ENCODE results near the gene DPP10. TPM values are rescaled to one million over a fixed set of nuclear protein-coding genes. Genes with fewer than 3 reads are reported as not detected.

Gene DPP10
- total RNA-seq, 1 experiment from 2014 or later = not detected

- intact Hi-C loops (cut with micrococcal nuclease; ENCODE audit: unreplicated experiment) = no loop called here
Observed at GRCh38 chr2:115480741-115481140, 1038.3 kb downstream of the DPP10 start.

GRCh38 chr2:115481842-115482241, 1039.4 kb downstream of the DPP10 start:
- POLR2A ChIA-PET = no interaction called here
- CTCF ChIA-PET = no interaction called here
- no TSS peak for BruUV-seq (replicated peaks)

More at GRCh38 chr2:115480741-115481140, 1038.3 kb downstream of the DPP10 start:
- in situ Hi-C loops (cut with HindIII; ENCODE audit: low pct_unique_long_range_greater_than_20kb, low sequenced_read_pairs) = no loop called here
- no peaks in the 10 kb centered on the region for H3K36me3 ChIP-seq (ENCODE audit: control insufficient read depth, insufficient read depth, low read length)
- ATAC-seq = no peak
- TF ChIP-seq SIN3A (IDR thresholded peaks at IDR 0.05; ENCODE audit: borderline replicate concordance, insufficient read depth, low read depth, low read length) (no peak), REST (IDR thresholded peaks at IDR 0.05; ENCODE audit: insufficient read depth in 1 of 2, low read depth in 2 of 2, low read length in 1 of 2) (no peak), TCF7L2 (IDR thresholded peaks at IDR 0.05; ENCODE audit: low read depth, low read length) (no peak), POLR2AphosphoS5 (IDR thresholded peaks at IDR 0.05; ENCODE audit: low read depth, low read length) (no peak), CTCF (IDR thresholded peaks at IDR 0.05) (no peak)
- no TSS peak for BruUV-seq (replicated peaks)
- no peak for DNase-seq (ENCODE audit: low read depth, low spot score)
- no peaks in the 10 kb centered on the region for H3K27me3 ChIP-seq (ENCODE audit: control insufficient read depth, insufficient read depth, low read length)
- H3K4me1 ChIP-seq (ENCODE audit: control insufficient read depth, insufficient read depth, low read length) = no peaks in the 10 kb centered on the region
- no peak overlapping the region for H3K4me3 ChIP-seq (ENCODE audit: low read depth in 2 of 2, low read length in 2 of 2)
- no peaks in the 10 kb centered on the region for H3K9me3 ChIP-seq (ENCODE audit: control insufficient read depth, insufficient read depth, low read depth, low read length)
- CTCF ChIA-PET = no interaction called here
- no peak overlapping the region for H3K27ac ChIP-seq (ENCODE audit: low read length)
- POLR2A ChIA-PET = no interaction called here

GRCh38 chr2:115483666-115484065, 1041.2 kb downstream of the DPP10 start:
- POLR2A ChIA-PET = no interaction called here
- intact Hi-C loops (cut with micrococcal nuclease; ENCODE audit: unreplicated experiment) (no loop called here), in situ Hi-C loops (cut with HindIII; ENCODE audit: low pct_unique_long_range_greater_than_20kb, low sequenced_read_pairs) (no loop called here)
- TF ChIP-seq CTCF (IDR thresholded peaks at IDR 0.05) = no peak
- no peak for TF ChIP-seq SIN3A (IDR thresholded peaks at IDR 0.05; ENCODE audit: borderline replicate concordance, insufficient read depth, low read depth, low read length)
- no peak for TF ChIP-seq REST (IDR thresholded peaks at IDR 0.05; ENCODE audit: insufficient read depth in 1 of 2, low read depth in 2 of 2, low read length in 1 of 2)
- no peak for TF ChIP-seq TCF7L2 (IDR thresholded peaks at IDR 0.05; ENCODE audit: low read depth, low read length)
- TF ChIP-seq POLR2AphosphoS5 (IDR thresholded peaks at IDR 0.05; ENCODE audit: low read depth, low read length) = no peak
- BruUV-seq (replicated peaks) = no TSS peak
- ATAC-seq (no peak), DNase-seq (ENCODE audit: low read depth, low spot score) (no peak)
- Histone ChIP-seq H3K27ac (ENCODE audit: low read length) (no peak overlapping the region), H3K4me3 (ENCODE audit: low read depth in 2 of 2, low read length in 2 of 2) (no peak overlapping the region), H3K9me3 (ENCODE audit: control insufficient read depth, insufficient read depth, low read depth, low read length) (no peaks in the 10 kb centered on the region), H3K36me3 (ENCODE audit: control insufficient read depth, insufficient read depth, low read length) (no peaks in the 10 kb centered on the region), H3K27me3 (ENCODE audit: control insufficient read depth, insufficient read depth, low read length) (no peaks in the 10 kb centered on the region), H3K4me1 (ENCODE audit: control insufficient read depth, insufficient read depth, low read length) (no peaks in the 10 kb centered on the region)
- CTCF ChIA-PET = no interaction called here

More at GRCh38 chr2:115481842-115482241, 1039.4 kb downstream of the DPP10 start:
- ATAC-seq (no peak), DNase-seq (ENCODE audit: low read depth, low spot score) (no peak)
- Histone ChIP-seq H3K4me1 (ENCODE audit: control insufficient read depth, insufficient read depth, low read length) (no peaks in the 10 kb centered on the region), H3K27me3 (ENCODE audit: control insufficient read depth, insufficient read depth, low read length) (no peaks in the 10 kb centered on the region), H3K9me3 (ENCODE audit: control insufficient read depth, insufficient read depth, low read depth, low read length) (no peaks in the 10 kb centered on the region), H3K27ac (ENCODE audit: low read length) (no peak overlapping the region), H3K4me3 (ENCODE audit: low read depth in 2 of 2, low read length in 2 of 2) (no peak overlapping the region), H3K36me3 (ENCODE audit: control insufficient read depth, insufficient read depth, low read length) (no peaks in the 10 kb centered on the region)
- intact Hi-C loops (cut with micrococcal nuclease; ENCODE audit: unreplicated experiment) (no loop called here), in situ Hi-C loops (cut with HindIII; ENCODE audit: low pct_unique_long_range_greater_than_20kb, low sequenced_read_pairs) (no loop called here)
- TF ChIP-seq TCF7L2 (IDR thresholded peaks at IDR 0.05; ENCODE audit: low read depth, low read length) = no peak
- no peak for TF ChIP-seq POLR2AphosphoS5 (IDR thresholded peaks at IDR 0.05; ENCODE audit: low read depth, low read length)
